HG03354 (cell line): Measurements from ENCODE around the gene TMIGD3.
A peak's percentile ranks its signal among the peaks of the same experiment; 100 is the strongest.

Experiments
- ATAC-seq: cut with Tn5 transposase; IDR thresholded peaks from one replicate; pipeline ENCODE4 v1.9.1; 2021; ENCODE audit warnings: mild to moderate bottlenecking; ENCODE audit not compliant: unreplicated experiment, poor library complexity, severe bottlenecking

Gene TMIGD3

DNA sequence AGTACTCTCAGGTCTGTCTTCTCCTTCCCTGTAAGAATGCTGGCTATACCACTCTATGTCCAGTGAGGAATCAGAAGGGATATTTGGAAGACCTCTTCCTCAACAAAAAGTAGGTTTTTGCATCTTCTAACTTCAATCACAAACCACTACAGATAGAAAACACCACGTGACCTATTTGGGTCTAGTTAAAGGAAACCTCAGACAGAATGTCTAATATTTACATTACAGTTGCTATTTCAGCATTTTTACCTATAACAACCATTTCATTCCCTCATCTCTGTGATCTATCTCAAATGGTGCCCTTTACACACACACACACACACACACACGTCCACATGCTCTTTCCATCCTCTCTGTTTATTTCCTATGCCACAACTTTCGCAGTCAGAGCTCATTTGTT is 7.9 kb upstream of the TMIGD3 start:
- no peak for ATAC-seq

DNA sequence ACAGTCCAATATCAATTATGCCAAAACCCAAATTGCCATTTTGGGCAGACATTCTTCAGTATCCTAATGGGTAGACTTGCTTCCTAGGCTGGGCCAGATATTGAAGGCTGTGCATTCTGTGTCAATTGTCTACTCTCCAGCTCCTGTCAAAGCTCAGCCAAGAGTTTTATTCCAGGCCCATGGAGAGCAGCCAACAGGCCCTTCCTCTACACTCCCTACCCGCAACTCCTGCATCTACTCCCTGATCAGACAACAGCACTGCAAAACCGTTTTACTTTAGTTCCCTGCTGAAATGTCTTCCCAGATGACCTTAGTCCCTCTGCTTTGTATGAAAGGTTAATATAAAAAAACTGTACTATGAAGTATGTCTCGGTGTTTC is 6.6 kb upstream of the TMIGD3 start:
- no peak for ATAC-seq

DNA sequence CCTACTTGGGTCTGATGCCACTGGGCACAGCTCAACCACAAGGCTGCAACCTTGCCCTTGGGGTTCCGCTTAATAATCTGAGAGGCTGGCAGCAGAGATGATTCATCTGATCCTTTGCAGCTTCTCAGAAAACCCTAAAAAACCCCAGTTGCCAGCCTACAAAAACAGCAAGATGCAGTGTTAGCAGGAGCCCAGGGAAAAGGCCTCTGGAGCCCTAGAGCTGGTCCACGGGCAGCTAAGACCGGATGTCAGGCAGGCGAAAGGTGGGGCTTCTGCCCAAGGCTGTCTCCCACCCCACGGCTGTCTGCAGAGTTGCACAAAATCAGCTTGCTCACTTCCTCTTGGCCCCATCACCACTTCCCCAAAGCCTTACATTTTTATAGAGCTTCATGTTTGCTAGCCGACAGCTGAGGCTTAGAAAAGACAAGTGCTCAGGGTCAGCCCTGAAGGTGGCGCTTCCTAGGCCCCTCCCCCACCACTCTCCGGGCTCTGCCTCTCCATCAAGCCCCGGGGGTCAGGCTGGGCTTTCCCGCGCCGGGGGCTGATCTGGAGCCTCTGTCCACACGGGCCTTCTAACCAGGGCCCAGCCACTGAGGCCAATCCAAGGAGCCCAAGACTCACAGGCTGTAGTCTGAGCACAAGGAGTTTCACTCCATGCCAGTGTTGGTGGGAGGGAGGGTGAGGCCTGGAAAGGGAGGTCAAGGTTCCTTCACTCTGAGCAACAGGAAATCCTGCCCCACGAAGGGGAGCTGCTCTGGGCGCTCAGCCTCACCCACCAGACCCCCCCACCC is 4.2 kb upstream of the TMIGD3 start:
- peak; percentile 66 for ATAC-seq

DNA sequence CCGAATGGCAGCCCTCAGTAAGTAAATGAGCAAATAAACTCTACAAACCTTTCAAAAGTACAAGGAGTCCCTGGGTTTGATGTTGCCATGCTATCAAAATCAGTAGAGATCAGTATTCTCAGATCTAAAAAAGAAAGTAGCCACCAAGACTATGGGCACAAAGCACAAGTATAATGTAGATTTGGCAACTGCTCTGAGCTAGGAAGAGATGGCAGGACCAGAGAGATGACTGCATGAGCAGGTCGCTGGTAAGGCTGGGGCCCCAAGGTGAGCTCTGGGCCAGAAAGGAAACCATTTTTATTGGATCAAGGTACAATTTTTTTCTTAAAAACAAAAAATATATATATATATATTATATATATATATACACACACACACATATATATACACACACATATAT is 3.1 kb upstream of the TMIGD3 start:
- no peak for ATAC-seq

DNA sequence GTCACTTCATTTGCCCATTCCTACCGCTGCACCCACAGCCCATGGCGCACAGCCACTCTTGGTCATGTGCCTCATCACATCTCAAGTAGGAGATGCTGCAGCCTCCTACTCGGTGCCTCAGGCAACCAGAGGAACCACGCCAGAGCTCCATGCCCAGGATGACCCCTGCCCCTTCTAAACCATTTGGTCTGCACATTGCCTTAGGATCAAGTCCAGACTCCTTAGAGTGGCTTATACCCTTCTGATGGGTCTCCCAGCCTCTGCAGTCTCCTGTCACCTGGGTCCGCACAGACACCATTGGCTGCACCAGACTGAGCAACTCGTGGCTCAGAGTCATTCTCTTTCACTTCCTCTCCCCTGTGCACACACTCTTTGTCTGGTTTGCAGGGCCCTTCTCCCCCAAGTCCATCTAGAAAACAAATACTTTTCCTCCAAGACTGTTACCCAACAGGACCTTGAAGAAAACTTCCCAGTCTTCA is 2.2 kb upstream of the TMIGD3 start:
- peak; percentile 61 for ATAC-seq

DNA sequence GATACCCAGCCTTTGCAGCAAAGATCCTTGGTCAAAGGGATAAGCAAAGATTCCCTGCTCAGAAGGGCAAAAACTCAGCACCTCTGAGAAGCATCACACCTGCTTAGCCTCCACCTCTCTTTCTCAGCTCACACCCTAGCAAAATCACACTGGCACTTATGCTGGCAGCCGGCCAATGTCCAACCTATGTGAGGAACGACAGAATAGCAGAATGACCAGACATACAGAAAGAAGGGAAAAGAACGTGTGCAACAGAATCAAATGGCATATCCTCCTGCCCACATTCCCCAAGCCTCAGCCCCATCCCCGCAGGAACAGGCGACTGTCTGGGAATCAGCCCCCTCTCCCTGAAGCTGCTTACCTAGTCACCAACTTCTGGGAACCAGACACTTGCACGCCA is 664 bp upstream of the TMIGD3 start:
- ATAC-seq: no peak

DNA sequence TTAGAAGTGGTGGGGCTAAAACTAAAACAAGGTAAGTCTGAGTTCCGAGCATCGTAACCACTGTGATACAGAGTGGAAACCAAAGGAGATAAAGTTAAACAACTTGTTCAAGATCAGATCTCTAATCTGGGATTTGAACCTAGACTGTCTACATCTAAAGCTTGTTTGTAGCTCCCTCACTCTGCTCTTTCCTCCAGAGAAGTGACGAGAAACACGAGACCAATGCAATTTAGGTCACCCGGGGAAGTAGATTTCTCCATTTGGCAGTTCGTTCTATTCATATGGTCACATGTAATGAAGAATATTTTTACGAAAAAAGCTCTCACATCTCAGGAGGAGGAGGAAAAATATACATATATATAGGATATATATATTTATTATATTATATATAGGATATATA is 1.8 kb downstream of the TMIGD3 start:
- ATAC-seq: no peak

DNA sequence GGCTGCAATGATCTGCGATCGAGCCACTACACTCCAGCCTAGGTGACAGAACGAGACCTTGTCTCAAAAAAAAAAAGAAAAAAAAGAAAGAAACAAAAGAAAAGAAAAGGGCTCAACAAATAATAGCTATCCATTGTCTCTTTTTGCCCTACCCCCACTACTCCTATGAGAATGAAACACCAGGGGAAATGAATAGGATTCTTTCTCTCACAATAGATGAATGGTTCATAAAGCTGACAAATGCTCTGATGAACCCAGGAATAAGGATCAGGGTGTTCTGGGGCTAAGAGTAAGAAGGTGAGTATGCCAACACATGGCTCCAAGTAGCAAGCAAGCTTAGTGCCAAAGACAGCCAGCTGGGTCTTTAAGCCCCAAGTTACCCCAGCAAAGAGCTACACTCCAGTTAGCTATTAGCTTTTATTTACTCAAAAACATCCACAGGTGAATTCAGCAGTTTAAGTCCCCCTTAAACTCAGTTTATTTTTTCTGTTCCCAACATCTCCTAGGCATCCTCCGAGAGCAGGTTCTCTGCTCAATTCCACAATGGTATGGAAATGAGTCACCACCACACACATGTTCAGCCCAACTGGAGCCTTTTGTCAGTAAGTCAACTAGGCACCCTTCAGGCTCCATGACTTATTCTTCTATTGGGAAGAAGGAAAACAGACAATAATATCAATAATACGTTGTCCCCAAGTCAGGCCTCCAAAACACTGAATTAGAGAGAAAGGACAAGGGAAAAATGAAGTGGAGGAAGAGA is 4.2 kb downstream of the TMIGD3 start:
- ATAC-seq: no peak

DNA sequence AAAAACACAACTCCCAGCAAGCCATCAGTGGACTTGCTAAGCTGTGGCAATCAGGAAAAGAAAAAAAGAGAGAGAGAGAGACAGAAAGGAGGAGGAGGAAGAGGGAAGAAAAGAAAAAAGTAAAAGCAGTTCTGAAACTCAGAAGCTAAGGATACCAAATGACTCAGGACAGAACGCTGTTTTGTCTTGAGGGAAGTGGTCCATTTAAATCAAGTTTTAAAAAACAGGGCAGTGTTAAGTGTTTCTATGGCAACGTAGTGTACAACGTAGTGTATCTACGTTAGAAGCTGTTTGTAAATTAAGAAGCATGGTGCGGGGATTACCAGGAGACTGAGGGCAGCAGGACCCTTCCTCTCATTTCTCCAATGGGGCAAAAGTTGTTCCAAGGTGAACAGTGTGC is 5.8 kb downstream of the TMIGD3 start:
- ATAC-seq: no peak

DNA sequence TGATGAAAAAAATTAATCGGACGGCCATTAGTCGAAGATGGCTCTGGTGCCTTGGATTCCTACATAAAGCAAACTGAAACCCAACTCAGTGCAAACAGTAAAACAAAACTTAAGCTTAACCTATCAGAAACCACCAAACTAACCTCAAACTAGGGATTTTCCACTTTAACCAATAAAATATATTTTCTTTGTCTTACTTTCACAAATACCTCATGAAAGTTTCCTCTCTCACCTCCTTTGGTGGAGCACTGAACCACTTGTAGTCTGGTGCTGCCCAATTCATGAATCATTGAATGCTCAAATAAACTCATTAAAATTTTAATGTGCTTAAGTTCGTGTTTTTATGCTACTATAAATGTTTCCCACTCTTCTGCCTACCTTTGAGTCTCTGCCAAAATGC is 7.0 kb downstream of the TMIGD3 start:
- ATAC-seq: no peak

DNA sequence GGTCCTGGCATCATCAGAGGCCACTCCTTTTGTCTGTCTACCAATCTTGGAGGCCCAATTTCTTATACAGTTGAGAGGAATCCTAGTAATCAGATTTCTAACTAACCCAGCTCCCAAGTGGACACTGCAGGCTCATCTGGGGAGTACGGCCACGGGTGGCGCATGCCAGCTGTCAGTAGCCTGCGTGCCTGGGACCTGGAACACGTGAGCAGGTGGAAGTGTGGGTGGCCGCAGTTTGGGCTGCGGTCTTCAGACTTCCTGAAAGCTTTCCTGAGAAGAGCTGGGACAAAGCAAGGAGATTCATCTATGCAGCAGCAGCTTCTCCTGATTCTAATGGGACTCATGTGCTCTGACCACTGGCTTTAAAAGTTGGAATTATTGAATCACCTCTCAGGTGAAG is 12.4 kb downstream of the TMIGD3 start:
- no peak for ATAC-seq

DNA sequence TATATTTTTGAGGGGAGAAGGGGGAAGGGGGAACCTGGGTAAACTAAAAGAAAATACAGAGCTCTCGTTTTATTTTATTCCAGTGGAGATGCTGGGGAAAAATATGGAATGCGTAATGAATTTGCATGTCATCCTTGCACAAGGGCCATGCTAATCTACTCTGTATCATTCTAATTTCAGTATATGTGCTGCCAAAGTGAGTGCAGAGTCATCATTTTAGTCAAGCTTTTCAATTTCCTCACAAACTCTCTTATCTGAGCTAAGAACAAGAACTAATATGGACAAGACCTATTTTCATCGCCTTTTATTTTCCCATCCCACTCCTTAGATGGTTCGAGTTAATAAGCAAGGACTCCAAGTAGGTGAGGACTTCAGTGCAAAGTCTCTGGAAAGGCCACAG is 13.2 kb downstream of the TMIGD3 start:
- no peak for ATAC-seq

DNA sequence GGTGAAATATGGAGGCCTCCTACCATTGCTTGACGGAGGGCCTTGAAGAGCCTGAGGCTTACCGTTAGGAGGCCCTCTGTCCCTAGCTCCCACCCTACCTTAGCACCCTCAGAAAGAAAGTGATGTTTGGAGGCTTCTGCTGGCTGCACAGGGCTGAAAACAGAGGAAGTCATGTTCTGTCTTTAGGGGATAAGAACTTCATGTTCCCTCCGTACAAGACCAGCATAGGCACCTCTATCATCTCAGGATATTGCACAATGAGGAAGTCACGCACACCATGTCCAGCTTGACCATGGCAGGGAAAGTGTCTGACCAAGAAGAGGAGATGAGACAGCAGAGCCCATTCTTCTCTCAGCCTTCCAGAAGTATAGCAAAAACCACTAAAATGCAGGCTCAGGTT is 13.8 kb downstream of the TMIGD3 start:
- no peak for ATAC-seq

DNA sequence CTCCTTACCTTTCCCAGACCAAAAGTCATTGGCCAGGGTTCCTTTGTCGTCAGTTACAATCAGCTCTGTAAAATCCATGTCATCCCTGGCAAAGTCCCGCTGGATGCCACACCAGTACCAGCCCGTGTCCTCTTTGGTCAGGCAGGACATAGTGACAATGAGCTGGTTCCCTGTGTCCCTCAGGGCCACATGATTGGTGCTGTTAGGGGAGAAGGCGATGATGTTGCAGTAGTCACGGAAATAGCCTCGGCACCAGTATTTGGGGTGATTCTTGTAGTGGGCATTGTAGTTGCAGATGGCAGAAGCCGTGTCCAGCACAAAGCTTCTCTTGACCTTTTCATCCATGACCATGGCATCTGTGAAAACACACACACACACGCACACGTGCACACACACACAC is 14.8 kb downstream of the TMIGD3 start:
- ATAC-seq: no peak

DNA sequence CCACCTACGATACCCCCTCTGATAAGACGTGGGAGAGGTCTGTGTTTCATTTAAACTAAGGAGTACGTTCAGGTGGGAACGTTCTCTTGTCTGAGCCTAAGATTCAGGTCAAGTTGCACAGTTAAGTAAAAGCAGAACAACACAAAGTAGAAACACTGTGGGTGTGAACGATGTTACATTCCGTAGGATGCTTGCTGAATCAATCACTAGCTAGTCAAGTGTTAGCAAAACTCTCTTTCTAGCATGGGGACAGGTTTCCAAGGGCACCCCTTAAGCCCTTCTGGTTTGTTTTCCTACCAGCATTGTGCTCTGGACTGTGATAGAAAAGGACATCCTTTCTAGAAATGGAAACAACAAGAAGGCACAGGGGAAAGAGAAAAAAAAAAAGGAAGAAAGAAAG is 16.3 kb downstream of the TMIGD3 start:
- ATAC-seq: no peak

DNA sequence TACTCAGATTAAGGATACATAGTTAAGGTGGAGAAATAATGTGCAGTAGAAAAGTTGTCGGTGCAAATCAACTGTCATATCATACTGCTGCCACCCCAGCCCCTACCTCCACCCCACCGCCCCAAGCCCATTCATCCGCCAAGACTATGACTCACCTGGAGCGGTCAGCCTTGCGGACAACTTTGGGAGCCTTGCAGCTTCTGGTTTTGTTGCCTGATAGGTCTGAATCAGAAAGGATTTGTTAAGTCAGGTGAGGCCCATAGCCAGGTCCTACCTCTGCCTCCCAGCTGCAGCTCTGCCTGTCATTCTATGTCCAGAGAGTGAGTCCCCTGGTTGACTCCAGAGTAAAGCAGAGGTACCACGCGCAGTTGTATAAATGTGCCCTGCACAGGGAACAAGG is 17.0 kb downstream of the TMIGD3 start:
- no peak for ATAC-seq

DNA sequence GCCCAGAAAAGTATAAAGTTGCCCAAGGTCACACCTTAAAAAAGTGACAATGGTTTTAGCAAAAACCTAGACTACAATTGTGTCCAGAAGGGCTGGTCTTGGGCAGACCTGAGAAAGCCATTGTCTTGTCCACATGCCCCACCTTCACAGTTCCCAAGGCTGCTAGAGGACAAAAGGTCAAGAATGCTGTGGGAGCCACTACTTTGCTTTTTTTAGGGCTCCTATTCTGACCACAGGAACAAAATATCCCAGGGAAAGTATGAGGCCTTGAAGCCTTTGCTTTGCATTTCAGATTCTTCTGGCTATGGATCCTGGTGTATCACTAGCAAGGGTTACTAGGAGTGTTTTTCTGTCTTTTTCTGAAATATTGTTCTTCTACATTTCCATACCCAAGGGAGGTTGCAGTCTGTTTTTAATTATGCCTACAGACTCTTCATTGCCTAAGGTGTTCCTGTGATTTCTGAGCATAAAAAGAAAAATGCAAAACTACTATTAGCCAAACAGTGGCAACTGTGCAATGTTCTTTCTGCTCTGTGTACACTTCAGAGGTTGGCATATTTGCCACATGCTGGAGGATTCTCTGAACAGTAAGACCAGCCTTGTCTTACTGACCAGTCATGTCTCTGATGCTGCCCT is 18.9 kb downstream of the TMIGD3 start:
- ATAC-seq: no peak

DNA sequence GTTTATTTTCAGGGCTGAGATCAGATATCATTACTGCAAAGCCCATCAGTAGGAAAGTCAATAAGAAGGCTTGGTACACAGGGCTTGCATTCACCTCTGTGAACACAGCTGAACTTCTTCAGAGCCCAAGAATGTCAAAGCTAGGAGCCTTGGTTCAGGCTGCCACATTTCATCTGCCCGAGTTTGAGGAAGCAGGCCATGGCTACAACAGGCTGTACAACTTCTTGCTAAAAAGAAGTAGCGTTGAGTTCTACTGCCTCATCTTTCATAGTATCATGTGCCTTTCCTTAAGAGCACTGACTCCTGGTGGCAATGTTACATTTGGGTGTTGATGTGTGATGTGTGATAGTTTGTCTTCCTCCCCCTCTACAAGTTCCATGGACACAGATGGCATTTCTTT is 19.6 kb downstream of the TMIGD3 start:
- ATAC-seq: no peak

DNA sequence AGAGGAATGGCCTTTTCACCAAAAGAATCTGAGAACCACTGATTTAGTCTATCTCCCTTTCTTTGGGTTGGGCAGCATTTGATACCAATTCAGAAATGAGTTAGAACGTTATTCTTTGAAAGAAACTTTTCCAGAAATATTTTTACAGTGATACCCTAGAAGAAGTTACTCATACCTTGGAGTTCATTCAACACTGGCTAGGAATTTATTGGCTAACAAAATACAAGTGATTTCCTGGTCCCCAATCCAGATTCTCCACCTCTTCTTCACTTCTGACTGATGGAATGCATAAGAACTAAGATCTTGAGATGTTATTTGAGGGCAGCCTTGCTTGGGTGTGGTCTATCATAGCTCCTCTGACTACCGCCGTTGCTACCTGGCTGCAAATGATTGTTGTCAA is 20.3 kb downstream of the TMIGD3 start:
- ATAC-seq: no peak

DNA sequence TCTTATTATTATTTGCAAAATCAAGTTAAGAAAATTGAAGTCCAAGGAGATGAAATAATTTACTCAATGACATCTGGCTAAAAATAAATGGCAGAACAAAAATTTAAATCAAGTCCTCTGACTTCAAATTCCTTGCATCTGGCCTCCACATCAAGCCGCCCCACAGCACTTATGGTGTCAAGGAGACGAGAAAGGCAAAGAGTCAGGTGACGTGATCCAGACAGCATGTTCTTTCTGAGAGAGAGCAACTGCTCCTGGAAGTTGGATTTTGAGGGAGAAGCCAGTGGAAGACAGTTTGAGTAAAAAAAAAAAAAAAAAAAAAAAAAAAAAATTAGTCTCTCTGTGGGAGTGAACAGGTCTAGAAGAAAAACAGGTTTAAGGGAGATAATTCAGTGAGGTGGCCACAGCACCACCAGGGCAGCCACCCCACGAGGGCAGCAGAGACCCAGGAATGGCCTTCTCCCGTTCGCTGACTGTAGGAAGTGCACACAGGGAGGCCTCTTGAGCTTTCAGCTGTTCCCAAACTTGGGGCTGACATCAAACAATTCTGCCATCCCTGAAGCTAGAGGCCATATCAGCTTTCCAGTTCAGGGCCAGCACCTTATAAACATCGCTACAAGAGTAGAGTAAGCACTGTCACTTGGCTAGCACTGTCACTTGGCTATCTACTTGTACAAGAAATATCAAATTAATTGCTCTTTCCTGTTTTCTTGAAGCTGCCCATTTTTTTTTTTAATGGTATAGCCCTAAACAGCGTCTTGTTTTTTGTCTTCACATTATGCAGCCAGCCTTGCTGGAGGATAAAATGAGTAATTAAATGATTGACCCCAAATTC is 21.8 kb downstream of the TMIGD3 start:
- no peak for ATAC-seq
